Testis (tissue), 2 donors: ENCODE measurements around the gene SESN3.

Experiments
- CTCF ChIP-seq, 3 experiments: fragments of 450-650 bp in 2 of 3; fragments of 200-600 bp in 1 of 3; sonication (generic) in 1 of 3; IDR thresholded peaks; one replicate each; pipeline ENCODE4 v1.5.1; 2016 to 2019; ENCODE audit warnings: antibody characterized with exemption in 3 of 3, mild to moderate bottlenecking in 2 of 3, moderate library complexity in 1 of 3
- POLR2A ChIP-seq: fragments of 450-650 bp; IDR thresholded peaks from one replicate; pipeline ENCODE4 v1.6.1; 2017; ENCODE audit warnings: antibody characterized with exemption, mild to moderate bottlenecking, moderate library complexity

DNA sequence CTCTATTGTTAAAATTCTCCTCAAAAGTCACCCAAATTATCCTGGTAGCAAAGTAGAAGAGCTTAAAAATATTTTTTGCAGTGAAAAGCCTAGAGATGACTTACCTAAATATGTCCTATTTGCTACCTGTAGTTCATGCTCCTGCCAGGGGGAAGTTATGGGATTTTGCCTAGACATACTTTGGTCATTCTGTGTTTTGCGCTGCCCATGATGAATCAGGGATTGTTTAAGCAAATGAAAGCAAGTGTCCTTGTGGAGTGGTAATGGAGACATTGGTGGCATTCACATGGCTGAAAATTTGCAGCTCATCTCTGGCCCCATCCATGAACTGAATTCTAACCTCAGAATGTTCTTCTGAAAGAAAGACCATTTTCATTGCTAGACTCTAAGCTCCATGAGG is 14.6 kb upstream of the SESN3 start:
- TF ChIP-seq CTCF (IDR thresholded peaks at IDR 0.05) (no peak), POLR2A (no peak)
